BE2C (cell line): ENCODE data around the gene FAAP24. TPM values are rescaled to one million over a fixed set of nuclear protein-coding genes. Genes with fewer than 3 reads are reported as not detected.
A peak's percentile ranks its signal among the peaks of the same experiment; 100 is the strongest.

ENCODE experiments used
- DNase-seq: peaks from one replicate; pipeline ENCODE4 v3.0.0-alpha.2; 2020
- H3K27me3 ChIP-seq: fragments of 250-450 bp; sonication (Bioruptor Pico); 2 replicates; pipeline ENCODE4 v1.5.1; 2020; ENCODE audit warnings: mild to moderate bottlenecking
- H3K36me3 ChIP-seq: fragments of 250-450 bp; sonication (Bioruptor Pico); 2 replicates; pipeline ENCODE4 v1.5.1; 2020; ENCODE audit warnings: mild to moderate bottlenecking
- H3K4me1 ChIP-seq: fragments of 250-450 bp; sonication (Bioruptor Pico); 2 replicates; pipeline ENCODE4 v1.5.1; 2020
- H3K4me3 ChIP-seq: 2 replicates; pipeline ENCODE4 v1.5.1; 2011; ENCODE audit warnings: low read depth, low read length
- H3K9me3 ChIP-seq: fragments of 250-450 bp; sonication (Bioruptor Pico); 2 replicates; pipeline ENCODE4 v1.5.1; 2020
- CTCF ChIP-seq: IDR thresholded peaks from 2 replicates; pipeline ENCODE4 v1.5.1; 2012; ENCODE audit warnings: mild to moderate bottlenecking, low read depth, low read length
- polyA plus RNA-seq: library from polyadenylated mRNA; unstranded; fragments of >200 nt; gene quantifications from one replicate; pipeline ENCODE4 v1.2.1, GENCODE V29; 2012; ENCODE audit warnings: low read depth, missing spikeins; ENCODE audit not compliant: insufficient read length, insufficient read depth

FAAP24 gene
- 1.6 TPM for polyA plus RNA-seq

- Histone ChIP-seq H3K27me3 (no peaks in the 10 kb centered on the region), H3K4me3 (peak within 1 kb of the TSS; percentile 85), H3K36me3 (no peaks in the 10 kb centered on the region; the same call in 1 of the 2 replicates), H3K4me1 (no peaks in the 10 kb centered on the region), H3K9me3 (no peaks in the 10 kb centered on the region)
- no peak for TF ChIP-seq CTCF
- peak; percentile 98 for DNase-seq
Observed at GRCh38 chr19:32971715-32972540, at the start of gene FAAP24, which contains the start of gene CEP89. Gene FAAP24, plus strand, starts transcription at chr19:32972242. Its CDS starts 955 bp downstream, at chr19:32973197. Gene CEP89, minus strand, starts transcription at chr19:32971958. Its CDS starts 84 bp downstream, at chr19:32971874.

DNA sequence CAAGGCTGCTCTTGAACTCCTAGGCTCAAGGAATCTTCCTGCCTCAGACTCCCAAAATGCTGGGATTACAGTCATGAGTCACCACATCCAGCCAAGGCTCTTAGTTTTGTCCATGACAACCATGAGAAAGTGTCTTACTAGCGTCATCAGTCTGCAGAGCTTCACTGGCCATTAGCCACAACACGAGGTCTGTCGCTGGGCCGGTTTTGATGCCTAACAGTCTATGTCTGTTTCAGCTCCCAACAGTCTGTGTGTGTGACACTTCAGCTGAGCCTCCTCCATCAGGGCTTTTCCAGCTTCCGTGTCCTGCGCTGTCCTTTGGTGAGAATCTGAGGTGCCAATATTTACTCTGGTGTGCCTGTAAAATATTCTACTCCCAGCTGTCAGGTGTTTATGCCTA is 47.8 kb upstream of the FAAP24 start:
- no peak for TF ChIP-seq CTCF
- Histone ChIP-seq H3K27me3 (no peaks in the 10 kb centered on the region), H3K9me3 (no peaks in the 10 kb centered on the region), H3K36me3 (0 out of 2 replicates have a peak, but pooled peaks cover 2% of the 10 kb centered on the region), H3K4me3 (no peak overlapping the region), H3K4me1 (no peaks in the 10 kb centered on the region)
- no peak for DNase-seq

DNA sequence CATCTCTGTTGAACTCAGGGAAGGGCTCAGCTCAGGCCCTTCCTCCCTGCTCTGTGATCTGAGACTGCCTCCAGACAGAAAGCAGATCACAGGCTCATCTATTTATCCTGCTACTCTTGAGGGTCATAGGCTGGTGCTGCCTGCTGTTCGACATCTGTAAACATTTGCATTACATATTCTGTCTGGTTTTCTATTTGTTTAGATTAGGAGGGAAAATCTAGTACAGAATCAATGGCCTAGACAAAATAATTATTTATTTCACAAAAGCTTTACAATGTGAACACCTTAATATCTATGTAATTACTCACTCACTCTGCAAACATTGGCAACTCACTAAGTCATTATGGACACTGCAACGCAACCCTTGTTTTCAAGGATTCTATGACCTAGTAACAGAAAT is 43.2 kb upstream of the FAAP24 start:
- Histone ChIP-seq H3K9me3 (no peaks in the 10 kb centered on the region), H3K36me3 (no peaks in the 10 kb centered on the region; the same call in 1 of the 2 replicates), H3K4me3 (no peak overlapping the region), H3K27me3 (no peaks in the 10 kb centered on the region), H3K4me1 (no peaks in the 10 kb centered on the region)
- no peak for DNase-seq
- no peak for TF ChIP-seq CTCF

DNA sequence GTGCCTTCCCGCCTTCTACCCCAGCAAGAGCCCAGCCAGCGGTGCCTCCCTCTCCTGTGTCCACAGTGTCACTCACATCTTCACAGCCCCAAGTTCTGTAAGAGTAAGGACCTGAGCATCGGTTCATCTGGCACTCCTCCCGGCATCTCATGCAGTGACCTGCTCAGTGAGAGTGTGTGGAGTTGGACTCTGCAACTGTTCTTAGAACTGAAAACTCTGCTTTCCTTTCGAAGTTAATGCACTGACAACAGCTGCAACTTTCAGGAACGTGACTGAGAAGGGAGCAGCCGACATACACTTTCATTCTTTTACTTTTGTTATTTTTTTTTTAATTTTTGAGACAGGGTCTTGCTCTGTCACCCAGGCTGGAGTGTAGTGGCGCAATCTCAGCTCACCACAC is 41.5 kb upstream of the FAAP24 start:
- DNase-seq = no peak
- no peaks in the 10 kb centered on the region for H3K9me3 ChIP-seq
- no peak for TF ChIP-seq CTCF
- no peaks in the 10 kb centered on the region for H3K4me1 ChIP-seq
- no peak overlapping the region for H3K4me3 ChIP-seq
- no peaks in the 10 kb centered on the region; the same call in 1 of the 2 replicates for H3K36me3 ChIP-seq
- no peaks in the 10 kb centered on the region for H3K27me3 ChIP-seq

- no peak overlapping the region for H3K4me3 ChIP-seq
- no peak for TF ChIP-seq CTCF
- no peak for DNase-seq
- no peaks in the 10 kb centered on the region for H3K27me3 ChIP-seq
- no peaks in the 10 kb centered on the region; the same call in 1 of the 2 replicates for H3K36me3 ChIP-seq
- no peaks in the 10 kb centered on the region for H3K9me3 ChIP-seq
- no peaks in the 10 kb centered on the region for H3K4me1 ChIP-seq
Observed at GRCh38 chr19:32933571-32933970, 38.5 kb upstream of the FAAP24 start.

DNA sequence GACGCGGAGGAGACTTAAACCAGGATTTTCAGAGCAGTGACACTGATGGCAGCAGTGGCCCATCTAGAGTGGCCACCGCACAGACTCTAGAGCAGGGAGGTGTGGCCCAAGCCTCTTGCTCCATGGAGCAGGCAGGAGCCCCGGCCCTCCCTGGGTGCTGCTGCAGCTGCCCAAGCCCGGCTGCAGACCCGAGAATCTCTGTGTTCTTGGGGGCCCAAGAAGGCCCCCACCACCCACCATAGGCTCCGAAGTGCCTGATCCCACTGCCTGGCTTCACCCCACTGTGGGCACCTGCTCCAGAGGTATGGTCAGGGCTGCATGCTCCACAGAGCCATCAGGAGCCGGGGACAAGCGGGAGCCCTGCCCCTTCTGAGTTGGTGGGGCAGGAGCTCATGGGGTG is 36.4 kb upstream of the FAAP24 start:
- H3K36me3 ChIP-seq = no peaks in the 10 kb centered on the region; the same call in 1 of the 2 replicates
- H3K4me1 ChIP-seq = no peaks in the 10 kb centered on the region
- H3K27me3 ChIP-seq = no peaks in the 10 kb centered on the region
- no peak for DNase-seq
- H3K9me3 ChIP-seq = no peaks in the 10 kb centered on the region
- no peak overlapping the region for H3K4me3 ChIP-seq
- no peak for TF ChIP-seq CTCF
